HS-5 (cell line): ENCODE results near the gene PPP2R2B.

Source experiments
- DNase-seq: peaks from one replicate; pipeline ENCODE4 v3.0.0-alpha.2; 2012; ENCODE audit warnings: low read depth

Gene PPP2R2B

DNA sequence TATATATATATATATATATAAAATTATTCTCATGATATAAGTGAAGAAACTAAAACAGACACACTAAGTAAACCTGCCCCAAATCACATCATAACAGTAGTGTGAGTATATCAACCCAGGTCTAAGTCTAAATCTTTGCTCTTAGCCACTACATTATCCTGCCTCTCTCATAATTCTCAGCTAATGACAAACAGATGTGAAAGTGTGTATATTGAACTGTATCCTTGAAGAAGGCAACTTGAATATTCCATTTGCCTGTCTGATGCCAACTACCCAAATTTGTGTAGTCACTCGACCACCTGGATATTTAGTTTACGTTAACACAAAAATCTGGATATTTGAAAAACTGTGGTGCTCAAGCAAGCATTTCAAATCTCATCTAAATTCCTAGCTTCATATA, 97.4 kb downstream of the PPP2R2B start:
- no peak for DNase-seq

DNA sequence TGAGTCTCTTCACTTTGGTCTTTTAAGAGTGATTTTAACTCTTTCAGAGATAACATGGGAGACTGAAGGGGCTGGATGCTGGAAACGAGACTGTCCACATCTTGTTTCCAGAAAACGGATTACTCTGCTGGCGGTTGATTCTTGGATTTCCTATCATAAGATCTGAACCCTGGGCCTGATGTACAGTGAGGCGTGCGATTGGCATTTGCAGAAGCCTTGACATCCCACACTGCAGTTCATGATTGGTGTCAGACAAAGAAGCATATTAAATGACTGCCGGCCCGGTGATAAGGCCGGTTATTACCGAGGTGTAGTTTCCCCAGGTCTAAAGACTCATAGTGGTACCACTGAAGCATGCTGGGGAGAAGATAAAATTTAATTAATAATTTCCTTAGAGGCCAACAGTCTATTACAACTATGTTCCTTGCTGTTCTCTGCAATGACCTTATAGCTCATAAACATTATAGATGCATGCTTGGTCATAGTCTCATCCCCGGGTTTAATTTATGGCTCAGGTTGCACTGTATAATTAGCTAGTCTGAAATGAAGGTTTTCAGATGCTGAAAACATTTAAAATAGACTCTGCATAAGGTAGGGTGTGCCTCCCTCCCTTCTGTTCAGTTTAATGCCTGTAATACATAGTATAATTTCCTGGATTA, 99.2 kb downstream of the PPP2R2B start:
- DNase-seq: no peak

DNA sequence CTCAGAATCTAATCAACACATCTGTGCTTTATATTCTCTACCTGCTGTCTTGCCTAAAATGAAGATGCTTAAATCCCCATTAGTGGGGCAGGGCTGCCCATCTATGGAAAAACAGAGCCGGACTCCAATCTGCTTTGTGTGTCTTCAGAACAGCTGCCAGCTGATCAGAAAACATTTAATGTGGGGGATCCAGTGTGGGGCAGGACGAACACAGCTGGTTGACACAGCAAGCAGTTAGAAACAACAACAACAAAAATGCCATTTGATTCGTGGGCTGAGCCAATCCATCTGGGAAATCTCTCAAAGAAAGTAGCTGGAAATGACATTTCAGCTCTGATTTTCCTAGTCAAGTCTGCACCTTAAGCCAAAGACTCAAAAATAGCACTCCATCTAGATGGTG, 99.8 kb downstream of the PPP2R2B start:
- no peak for DNase-seq

DNA sequence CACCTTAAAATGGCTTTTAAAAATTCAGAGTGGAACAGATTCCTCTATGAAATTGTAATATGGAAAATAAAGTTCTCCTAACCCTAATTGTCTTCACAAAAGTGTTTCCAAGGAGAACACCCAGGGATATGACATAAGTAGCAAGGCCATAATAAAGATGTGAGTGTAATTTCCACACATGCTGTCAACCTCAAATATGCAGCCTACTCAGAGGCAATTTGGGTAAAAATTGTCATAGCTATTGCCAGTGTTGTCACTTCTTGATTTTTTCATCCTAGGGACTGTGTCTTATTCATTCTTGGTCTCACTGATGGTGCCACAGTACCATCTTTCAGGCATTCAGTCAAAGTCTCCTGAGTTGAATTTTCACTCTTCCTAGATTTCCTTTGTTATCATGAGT, 100.3 kb downstream of the PPP2R2B start:
- no peak for DNase-seq

DNA sequence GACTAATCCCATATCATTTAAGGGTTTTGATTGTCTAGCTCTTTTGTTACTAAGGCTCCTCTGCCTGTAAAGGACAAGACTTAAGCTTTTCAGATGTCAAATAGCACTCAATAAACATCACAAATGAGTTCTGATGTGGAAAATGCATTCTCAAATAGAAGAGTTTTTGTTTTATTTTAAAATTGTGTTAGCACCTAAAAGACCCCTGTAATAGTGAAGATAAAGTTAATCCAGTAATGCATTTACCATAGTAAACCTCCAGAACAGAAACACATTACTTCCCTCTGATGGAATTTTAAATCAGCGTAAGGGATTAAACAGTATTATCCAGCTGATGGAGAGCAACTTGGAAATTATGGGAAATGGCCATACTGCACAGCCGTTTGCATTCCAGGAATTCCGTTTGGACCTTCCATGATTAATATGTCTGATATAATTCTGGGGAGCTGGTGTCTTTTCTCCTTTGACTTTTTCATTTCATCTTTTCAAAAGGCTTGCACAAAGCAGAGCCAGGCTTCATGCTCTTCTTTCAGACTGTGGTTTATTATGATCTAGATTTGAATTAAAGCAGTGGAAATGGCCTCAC, 105.6 kb downstream of the PPP2R2B start:
- no peak for DNase-seq

DNA sequence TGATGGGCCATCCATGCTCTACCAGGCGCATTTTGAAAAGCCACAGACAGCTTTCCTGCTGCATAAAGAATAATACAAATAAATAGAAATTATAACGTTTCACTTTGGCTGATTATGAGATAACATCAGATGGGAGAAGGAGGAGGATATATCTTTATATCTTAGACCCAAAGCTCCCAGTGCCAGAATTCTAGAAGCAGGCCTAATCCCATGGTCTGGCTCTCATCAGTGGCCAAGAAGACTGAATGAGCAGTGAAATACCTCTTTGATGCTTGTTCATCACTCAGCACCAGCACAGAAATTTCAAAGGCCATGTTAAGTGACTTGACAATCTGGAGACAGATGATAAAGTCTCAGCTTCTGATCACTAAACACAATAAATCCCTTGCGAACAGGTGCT, 107.6 kb downstream of the PPP2R2B start:
- DNase-seq: no peak

DNA sequence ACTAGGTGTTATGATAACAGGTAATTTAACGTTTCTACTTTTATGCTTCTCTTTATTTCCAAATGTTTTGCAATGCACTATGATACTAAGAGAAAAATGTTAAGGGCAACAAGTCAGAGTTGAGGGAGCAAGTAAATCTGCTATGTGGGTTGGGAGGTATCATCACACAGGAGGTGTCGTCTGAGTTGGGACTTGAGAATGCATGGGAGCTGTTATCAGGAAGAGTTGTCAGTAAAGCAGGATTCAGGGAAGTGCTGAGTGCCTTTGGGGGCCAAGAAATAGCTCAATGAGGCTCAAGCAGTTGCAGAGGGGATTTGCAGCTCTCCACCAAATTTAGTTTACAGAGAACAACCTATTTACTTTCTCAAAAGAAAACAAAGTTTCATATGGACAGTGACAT, 108.0 kb downstream of the PPP2R2B start:
- no peak for DNase-seq

DNA sequence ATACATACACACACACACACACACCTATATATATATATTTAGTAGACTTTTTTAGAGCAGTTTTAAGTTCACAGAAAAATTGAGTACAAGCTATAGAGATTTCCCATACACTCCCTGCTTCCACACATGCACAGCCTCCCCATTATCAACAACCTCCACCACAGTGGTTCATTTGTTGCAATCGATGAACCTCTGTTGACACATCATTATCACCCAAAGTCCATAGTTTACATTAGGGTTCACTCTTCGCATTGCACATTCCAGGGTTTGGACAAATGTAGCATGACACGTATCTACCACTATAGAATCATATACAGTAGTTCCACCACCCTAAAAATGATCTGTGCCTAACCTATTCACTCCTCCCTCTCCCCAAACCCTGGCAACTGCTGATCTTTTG, 111.0 kb downstream of the PPP2R2B start:
- no peak for DNase-seq

DNA sequence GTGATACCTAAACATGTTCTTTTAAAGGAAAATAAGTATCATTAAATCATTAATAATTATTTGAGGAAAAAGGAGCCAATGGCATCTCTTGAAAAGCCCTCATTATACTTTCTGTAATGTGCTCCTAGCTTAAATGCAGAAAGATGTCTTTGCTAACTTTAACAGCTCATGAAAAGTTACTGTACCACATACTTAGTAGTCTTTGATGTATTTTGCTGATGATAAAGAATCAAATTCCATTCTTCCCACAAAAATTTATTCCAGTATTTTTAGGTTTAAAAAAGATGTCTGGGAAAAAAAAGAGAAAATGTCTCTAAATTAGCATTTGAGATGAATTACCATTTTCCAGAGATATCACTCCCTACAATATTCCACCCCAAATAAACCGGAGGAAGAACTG, 112.5 kb downstream of the PPP2R2B start:
- no peak for DNase-seq

DNA sequence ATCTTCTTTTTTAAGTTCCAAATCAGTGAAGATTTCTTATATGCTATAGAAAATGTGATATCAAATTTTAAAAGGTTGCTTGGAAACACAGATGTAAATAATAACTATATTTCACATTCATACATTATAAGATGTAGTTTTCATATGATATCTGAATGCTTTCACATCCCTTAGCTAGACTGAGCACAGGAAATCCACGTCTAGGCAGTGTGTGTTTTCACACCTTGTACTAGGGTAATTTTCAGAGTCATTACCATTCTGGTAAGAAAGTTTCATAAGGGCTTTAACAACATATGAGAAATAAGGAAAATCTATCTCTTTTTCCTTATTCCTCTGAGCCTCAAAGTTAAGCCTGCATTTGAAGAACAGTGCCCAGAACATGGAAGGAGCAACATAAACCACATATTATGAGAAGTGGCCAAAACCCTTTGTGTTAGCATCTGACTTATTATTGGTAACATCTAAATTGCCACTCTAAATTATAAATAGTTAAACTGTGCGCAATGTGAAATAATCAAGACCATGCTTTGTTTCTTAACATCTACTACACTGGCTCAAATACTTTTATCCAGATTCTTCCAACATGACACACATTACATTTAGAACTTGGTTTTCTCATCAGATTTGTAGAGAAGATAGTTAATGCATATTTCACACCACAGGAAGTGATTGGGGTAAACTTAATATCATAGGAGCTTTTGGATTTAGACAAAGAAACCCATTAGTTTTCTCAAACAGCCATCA, 113.3 kb downstream of the PPP2R2B start:
- no peak for DNase-seq

DNA sequence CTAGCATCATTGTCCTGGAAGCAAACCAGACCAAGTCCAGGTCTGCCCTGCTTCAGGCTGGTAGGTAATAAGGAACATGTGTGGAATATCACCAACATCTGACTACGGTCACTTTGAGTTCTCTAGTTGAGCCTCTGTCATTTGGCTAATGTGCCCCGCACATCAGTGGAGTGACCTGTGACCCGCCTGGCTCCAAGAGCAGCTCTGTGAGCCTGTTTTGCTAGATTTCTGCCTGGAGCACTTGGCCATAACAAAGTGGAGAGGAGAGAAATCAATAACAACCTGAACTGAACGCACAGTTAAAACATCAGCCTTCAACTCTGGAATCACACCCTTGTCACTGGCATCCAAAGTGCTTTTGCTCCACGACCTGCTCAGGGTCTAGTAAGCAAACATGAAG, 115.7 kb downstream of the PPP2R2B start:
- no peak for DNase-seq

DNA sequence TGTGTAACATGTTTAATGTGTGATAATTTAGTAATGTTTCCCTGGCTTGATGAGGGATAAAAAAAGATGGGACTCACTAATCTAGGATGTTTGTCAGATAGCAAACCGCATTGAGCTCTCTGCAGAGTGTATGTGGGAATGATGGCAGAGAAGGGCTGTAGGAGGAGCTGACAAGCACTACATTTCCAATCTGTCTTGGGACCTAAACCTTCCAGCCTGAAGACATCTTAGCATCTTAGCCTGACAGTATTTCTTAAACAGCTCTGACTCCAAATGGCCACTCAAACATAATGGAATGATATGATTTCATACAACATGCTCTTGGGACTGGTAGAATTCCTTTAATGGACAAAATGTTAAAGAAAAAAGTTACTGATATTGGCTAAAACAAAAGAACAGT, 116.7 kb downstream of the PPP2R2B start:
- no peak for DNase-seq

DNA sequence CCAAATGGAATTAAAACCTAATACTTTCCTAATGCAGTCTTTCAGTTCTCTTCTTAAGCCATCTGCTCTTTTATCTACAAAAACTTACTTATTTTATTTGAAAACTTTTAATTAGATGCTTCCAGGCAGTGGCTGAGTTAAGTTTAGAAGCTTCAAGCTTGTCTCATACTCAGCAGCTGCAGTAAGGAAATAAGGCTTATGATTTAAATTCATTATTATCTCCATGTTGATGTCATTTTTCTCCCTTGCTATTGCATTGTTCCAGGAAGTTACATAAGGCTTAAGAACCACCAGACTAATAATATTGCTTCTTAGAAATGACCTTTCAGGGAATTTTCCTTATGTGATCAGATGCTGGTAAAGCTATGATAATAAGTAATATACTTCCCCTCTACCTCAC, 119.6 kb downstream of the PPP2R2B start:
- DNase-seq: no peak

DNA sequence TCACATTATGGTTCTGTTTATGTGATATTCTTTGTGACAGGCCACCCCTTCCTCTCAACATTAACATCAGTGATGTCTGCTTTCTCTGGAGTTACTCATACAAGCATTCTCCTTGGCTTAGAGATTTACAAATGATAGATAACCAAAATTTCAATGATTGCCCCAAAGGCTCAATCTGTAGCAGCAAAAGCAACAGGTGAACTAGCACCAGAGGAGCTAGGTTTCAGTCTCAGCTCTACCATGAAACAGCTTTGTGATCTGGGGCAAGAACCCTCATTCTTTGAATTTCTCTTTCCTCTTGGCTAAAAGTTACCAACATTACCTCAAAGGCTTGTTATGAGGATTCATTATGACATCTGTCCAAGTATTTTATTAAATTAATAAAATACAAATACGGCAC, 120.5 kb downstream of the PPP2R2B start:
- no peak for DNase-seq

DNA sequence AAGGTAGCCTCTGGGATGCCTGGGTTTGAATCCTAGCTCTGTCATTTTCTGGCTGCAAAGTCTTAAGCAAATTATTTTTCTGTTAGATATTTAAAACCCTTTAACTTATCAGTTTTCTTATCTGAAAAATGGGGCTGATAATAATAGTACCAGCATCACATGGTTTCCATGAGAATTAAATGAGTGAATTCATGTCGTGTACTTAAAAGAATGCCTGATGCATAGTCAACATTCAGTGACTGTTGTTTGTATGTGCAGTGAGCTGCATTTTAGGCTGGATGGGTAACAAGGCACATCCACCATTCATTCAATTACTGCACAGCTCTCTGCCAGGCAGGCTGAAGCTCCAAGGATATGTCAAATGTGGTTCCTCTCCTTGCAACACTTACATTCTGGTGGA, 122.0 kb downstream of the PPP2R2B start:
- no peak for DNase-seq

DNA sequence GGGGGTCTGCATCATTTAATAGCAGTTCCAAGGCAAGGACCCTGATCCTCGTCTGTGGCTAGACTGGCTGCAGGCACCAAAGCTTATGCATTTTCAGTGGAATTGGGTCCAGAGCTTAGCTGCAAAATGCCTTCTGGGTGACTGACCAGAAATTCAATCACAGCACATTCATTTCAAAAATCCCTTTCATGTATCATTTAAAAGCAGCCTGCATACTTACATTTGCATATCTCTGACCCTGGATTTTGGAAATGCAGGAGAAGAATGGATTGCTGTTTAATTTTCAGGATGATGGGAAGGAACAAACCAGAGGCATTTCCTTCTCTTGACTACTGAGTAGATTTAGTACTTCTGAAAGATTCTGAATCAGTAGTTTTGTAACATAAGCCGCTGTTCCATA, 122.8 kb downstream of the PPP2R2B start:
- DNase-seq: no peak

DNA sequence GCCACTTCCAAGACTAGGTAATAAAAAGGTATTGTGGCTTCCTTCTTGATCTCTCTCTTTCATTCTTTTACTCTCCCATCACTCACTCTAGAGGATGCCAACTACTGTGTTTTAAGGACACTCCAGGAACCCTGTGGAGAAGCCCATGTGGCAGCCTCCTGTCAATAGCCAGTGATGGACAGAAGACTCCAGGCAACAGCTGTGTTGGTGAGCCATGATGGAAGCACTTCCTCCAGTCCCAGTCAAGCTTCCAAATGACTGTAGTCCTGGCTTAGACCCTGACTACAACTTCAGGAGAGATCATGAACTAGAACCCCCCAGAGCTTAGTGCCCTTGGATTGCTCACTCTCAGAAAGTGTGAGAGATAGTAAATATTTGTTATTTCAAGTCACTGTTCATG, 123.9 kb downstream of the PPP2R2B start:
- no peak for DNase-seq

DNA sequence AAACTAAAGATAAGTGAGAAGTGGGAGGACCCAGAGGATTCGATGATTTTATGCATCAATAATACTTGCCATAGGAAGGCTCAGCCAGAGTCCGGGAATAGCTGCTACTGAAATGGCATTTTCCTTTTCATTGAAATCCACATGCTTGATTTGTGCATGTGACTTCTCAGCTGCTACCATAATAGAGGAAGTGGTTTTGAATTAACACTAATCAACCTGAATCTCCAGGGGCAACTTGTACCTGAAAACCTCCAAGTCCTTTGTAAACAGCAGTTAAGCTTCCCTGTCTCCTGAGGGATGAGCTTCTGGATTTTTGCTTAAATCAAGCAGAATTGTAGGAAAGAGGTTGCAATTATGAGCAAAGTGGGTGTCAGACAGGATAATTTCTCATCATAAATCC, 124.9 kb downstream of the PPP2R2B start:
- no peak for DNase-seq

DNA sequence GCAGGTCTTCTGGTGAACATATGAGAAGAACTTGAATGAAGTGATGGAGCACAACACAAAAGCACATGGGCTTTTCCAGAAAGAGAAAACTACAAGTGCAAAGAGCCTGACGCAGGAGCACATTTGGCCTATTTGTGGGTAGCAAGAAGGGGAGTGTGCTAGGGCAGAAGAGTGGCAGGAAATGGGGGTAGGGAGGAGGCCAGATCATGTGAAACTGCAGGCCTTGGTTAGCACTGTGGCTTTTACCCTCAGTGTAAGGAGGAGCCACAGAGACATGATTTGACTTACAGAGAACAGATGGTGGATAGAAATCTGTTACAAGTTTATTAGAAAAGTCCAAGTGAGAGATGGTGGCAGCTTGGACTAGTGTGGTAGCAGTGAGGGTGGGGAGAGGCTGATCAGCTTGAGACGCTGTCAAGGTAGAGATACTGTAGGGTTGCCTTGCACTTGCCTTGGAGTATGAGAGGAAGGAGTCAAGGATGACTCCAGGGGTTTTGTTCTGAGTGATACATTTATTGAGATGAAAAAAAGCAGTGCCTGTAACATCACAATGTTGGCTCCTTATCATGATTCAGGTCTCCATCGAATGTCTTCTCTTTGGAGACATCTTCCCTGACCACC, 126.7 kb downstream of the PPP2R2B start:
- no peak for DNase-seq

DNA sequence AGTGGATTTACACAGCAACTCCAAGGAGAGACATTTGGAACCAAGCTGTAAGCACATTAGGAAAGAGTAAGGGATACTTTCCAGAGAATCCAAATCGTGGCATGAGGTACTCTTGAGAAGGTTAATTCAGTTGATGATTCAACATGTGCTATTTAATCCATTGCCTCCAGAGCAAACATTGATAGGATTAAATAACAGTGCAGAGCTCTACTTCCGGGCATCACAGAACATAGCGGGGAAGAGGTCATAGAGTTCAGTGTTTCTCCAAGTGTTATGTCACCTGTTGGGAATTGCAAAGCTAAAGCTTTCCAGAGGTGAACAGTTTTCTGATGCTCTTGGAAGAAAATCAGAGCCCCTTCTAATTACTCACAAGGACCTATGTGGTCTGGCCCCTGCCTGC, 127.5 kb downstream of the PPP2R2B start:
- DNase-seq: no peak

DNA sequence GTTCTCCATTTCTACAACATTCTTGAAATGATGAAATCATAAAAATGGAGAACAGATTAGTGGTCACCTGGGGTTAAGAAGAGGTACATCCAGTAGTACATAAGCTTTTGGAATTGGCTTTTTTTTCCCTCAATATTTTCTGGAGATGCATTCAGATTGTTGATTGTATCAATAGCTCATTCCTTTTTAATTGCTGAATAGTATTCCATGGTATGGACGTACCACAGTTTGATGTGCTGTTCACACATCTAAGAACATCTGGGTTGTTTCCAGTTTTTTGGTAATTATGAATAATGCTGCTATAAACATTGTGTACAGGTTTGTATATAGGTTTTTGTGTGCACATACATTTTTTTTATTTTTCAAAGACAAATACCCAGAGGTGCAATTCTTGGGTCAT, 130.0 kb downstream of the PPP2R2B start:
- DNase-seq: no peak

DNA sequence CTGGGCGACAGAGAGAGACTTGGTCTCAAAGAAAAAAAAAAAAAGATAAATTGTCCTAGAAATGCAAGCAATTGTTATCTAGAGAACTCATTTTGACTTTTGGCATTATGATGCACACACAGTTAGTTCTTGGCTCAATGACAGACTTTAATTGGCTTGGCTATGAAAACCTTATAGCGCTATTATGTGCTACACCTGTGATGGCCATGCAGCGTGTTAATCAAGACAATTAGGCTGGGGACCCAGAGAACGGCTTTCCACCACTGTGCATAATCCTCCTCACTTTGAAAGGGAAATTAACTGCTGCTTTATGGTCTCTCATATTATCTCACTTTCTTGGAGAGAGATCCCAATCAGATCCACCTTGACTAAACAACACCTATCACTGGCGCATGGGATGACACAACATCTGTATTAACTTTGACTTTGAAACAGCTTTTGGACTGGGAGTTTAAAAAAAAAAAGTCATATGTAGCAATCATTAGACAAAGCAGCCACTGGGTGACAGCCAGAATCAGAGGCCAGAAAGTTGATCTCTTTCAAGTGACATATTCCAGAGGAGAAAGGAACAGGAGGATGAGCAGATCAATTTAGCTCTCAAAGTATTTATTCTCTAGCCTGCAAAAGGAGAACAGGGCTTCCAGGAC, 132.5 kb downstream of the PPP2R2B start:
- no peak for DNase-seq
